ENCODE data around the gene CAPS.

The CAPS gene

GRCh38 chr19:5914946-5915781, 1.1 kb downstream of the CAPS start:
- no peak for DNase-seq

- DNase-seq, result no peak
These were observed 1.7 kb downstream of the CAPS start for GRCh38 chr19:5915782-5916165.

- DNase-seq, result no peak
These were observed 2.2 kb downstream of the CAPS start for GRCh38 chr19:5916181-5916708.

GRCh38 chr19:5917431-5918107, 3.5 kb downstream of the CAPS start:
- DNase-seq, result no peak

- no peak for DNase-seq
These were observed 4.5 kb downstream of the CAPS start for GRCh38 chr19:5918463-5919079.

GRCh38 chr19:5921516-5922160, 7.6 kb downstream of the CAPS start:
- no peak for DNase-seq

- no peak for DNase-seq
These were observed 8.1 kb downstream of the CAPS start for GRCh38 chr19:5922161-5922545.

GRCh38 chr19:5923356-5923755, 9.3 kb downstream of the CAPS start:
- no peak for DNase-seq

- DNase-seq, result no peak
These were observed 11.9 kb downstream of the CAPS start for GRCh38 chr19:5925830-5926427.

- DNase-seq, result no peak
These were observed 12.8 kb downstream of the CAPS start for GRCh38 chr19:5926641-5927440.

- no peak for DNase-seq
These were observed 13.4 kb downstream of the CAPS start for GRCh38 chr19:5927441-5927821.

GRCh38 chr19:5929179-5929578, 15.1 kb downstream of the CAPS start:
- no peak for DNase-seq

- no peak for DNase-seq
These were observed 15.6 kb downstream of the CAPS start for GRCh38 chr19:5929625-5930024.

- no peak for DNase-seq
These were observed 17.2 kb downstream of the CAPS start for GRCh38 chr19:5931251-5931650.

GRCh38 chr19:5932146-5932545, 18.1 kb downstream of the CAPS start:
- no peak for DNase-seq

GRCh38 chr19:5932609-5933262, 18.7 kb downstream of the CAPS start:
- DNase-seq, result no peak

- no peak for DNase-seq
These were observed 19.5 kb downstream of the CAPS start for GRCh38 chr19:5933391-5934068.

- DNase-seq, result no peak
These were observed 20.0 kb downstream of the CAPS start for GRCh38 chr19:5934069-5934401.

GRCh38 chr19:5934774-5935472, 20.9 kb downstream of the CAPS start:
- DNase-seq, result no peak
